Stimulated activated CD4-positive, alpha-beta T cell treated with anti-CD3 and anti-CD28 coated beads, Interleukin-1b, Interleukin-23, amount 100 ng/mL, for 4 hours (primary cell): ENCODE results near the gene MCCC1.
A peak's percentile ranks its signal among the peaks of the same experiment; 100 is the strongest.
"Not testable (repeated sequence)": the region's sequence is repeated elsewhere in the genome, so short reads cannot be mapped to it uniquely, and the experiment has no call there.

Experiments
- DNase-seq, 2 donors: peaks; one replicate each; pipeline ENCODE4 v3.0.0-alpha.2; 2020; ENCODE audit warnings: low read depth in 2 of 2

Gene MCCC1

GRCh38 chr3:183103950-183104349 lies 4.7 kb upstream of the MCCC1 start:
- not testable (repeated sequence) for DNase-seq

- not testable (repeated sequence) for DNase-seq
These were observed 1.7 kb upstream of the MCCC1 start for GRCh38 chr3:183101040-183101439.

GRCh38 chr3:183100376-183100775 lies 1.1 kb upstream of the MCCC1 start:
- DNase-seq, result no peak

GRCh38 chr3:183099838-183100204 lies 525 bp upstream of the MCCC1 start:
- no peak for DNase-seq

- DNase-seq, result no peak
These were observed 715 bp downstream of the MCCC1 start for GRCh38 chr3:183098536-183099025.

- no peak for DNase-seq
These were observed 4.6 kb downstream of the MCCC1 start for GRCh38 chr3:183094711-183095110.

- DNase-seq, result no peak
These were observed 7.0 kb downstream of the MCCC1 start for GRCh38 chr3:183092256-183092655.

GRCh38 chr3:183087184-183087583 lies 12.1 kb downstream of the MCCC1 start:
- DNase-seq, result no peak

GRCh38 chr3:183085634-183086390 lies 13.5 kb downstream of the MCCC1 start:
- peak in 1 of 2 donors; percentile 8 for DNase-seq

GRCh38 chr3:183082355-183082915 lies 16.9 kb downstream of the MCCC1 start:
- DNase-seq, result no peak

GRCh38 chr3:183081459-183082183 lies 17.7 kb downstream of the MCCC1 start:
- no peak for DNase-seq

GRCh38 chr3:183080628-183081027 lies 18.7 kb downstream of the MCCC1 start:
- DNase-seq, result no peak

- DNase-seq, result no peak
These were observed 24.4 kb downstream of the MCCC1 start for GRCh38 chr3:183074881-183075280.

GRCh38 chr3:183074261-183074660 lies 25.0 kb downstream of the MCCC1 start:
- no peak for DNase-seq

- no peak for DNase-seq
These were observed 25.5 kb downstream of the MCCC1 start for GRCh38 chr3:183073839-183074238.

GRCh38 chr3:183070892-183071291 lies 28.4 kb downstream of the MCCC1 start:
- DNase-seq, result no peak

GRCh38 chr3:183069086-183069485 lies 30.2 kb downstream of the MCCC1 start:
- DNase-seq, result no peak

- DNase-seq, result not testable (repeated sequence)
These were observed 32.4 kb downstream of the MCCC1 start for GRCh38 chr3:183066891-183067290.

GRCh38 chr3:183064475-183064874 lies 34.8 kb downstream of the MCCC1 start:
- no peak for DNase-seq

- DNase-seq, result no peak
These were observed 37.7 kb downstream of the MCCC1 start for GRCh38 chr3:183061391-183062172.

GRCh38 chr3:183058351-183058750 lies 40.9 kb downstream of the MCCC1 start:
- no peak for DNase-seq

- DNase-seq, result no peak
These were observed 48.6 kb downstream of the MCCC1 start for GRCh38 chr3:183050706-183051105.
